ENCODE measurements around the gene INS. TPM values are rescaled to one million over a fixed set of nuclear protein-coding genes. Genes with fewer than 3 reads are reported as not detected.

The INS gene
- total and polyA plus RNA-seq, 2 of the 4 experiments (the other 2 are of a cell fraction), result not detected

DNA sequence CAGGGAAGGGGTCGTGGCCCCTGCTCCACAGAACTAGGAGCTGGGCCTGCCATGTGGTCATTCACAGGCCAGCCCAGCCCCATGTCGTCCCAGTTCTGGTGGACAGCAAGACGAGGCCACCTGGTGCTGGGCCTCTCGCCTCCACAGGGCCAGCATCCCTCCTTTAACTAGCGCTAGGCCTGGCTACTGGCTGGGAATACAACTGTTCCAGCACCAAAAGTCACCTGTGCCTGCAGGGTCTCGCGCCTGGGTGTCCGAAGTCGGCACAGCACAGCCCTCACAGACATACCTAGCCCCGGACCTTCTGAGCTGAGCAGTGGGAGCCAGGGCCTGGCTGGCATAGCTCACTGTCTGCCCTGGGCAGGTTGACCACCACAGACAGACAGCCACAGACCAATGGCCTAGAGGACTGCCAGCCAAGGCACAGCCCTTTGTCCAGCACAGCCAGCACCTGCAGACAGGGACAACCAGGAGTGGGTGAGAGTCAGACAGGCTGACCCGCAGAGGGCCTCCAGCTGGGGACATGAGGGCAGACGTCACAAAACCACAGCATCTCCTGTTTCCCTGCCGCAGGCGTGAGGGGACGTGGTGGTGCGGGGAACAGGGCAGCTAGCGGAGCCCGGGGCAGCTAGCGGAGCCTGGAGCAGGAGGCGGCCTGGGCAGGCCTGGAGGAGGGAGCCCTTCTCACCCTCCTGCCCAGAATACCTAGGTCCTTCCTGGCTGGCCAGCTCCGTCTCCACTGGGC is 37.8 kb upstream of the INS start:
- ChIA-PET CTCF (no interaction called here), POLR2A (ENCODE audit: unreplicated experiment) (no interaction called here)
- Histone ChIP-seq H3K14ac (replicated peaks; ENCODE audit: low read depth, low read length) (no peak overlapping the region), H3K4me1 (ENCODE audit: control insufficient read depth, insufficient read depth, low read length) (no peaks in the 10 kb centered on the region), H2AK9ac (replicated peaks; ENCODE audit: low read depth, low read length, poor library complexity) (no peak overlapping the region), H2BK20ac (ENCODE audit: low read depth, low read length) (no peak overlapping the region), H3K27me3 (ENCODE audit: control insufficient read depth, insufficient read depth, low read length) (peaks cover 16% of the 10 kb centered on the region; the same call in 1 of the 2 replicates), H3K4me2 (ENCODE audit: low read depth, low read length) (no peak overlapping the region), H3K23ac (ENCODE audit: low read depth, low read length) (no peak overlapping the region), H4K5ac (ENCODE audit: low read depth, low read length) (no peak overlapping the region), H4K20me1 (ENCODE audit: insufficient read depth, low read length) (no peaks in the 10 kb centered on the region), H2BK15ac (ENCODE audit: low read depth, low read length) (no peak overlapping the region), H3K36me3 (ENCODE audit: control insufficient read depth, insufficient read depth, low read length) (no peaks in the 10 kb centered on the region), H4K8ac (ENCODE audit: low read depth in 2 of 2, low read length in 2 of 2) (no peak overlapping the region), H2BK120ac (ENCODE audit: low read depth, low read length) (no peak overlapping the region), H3K79me1 (ENCODE audit: low read depth in 1 of 2, low read length in 2 of 2) (no peaks in the 10 kb centered on the region), H3K9me1 (ENCODE audit: insufficient read depth, low read length) (no peaks in the 10 kb centered on the region), H3K18ac (ENCODE audit: low read depth, low read length) (no peak overlapping the region), H3K9ac (ENCODE audit: low read depth, low read length) (no peak overlapping the region), H3K27ac (ENCODE audit: insufficient read depth, low read length) (no peak overlapping the region), H3K4ac (ENCODE audit: low read depth, low read length) (no peak overlapping the region), H3K56ac (ENCODE audit: extremely low read depth, insufficient read depth, low read length) (no peak overlapping the region), H4K91ac (ENCODE audit: insufficient read depth, low read depth, low read length) (no peak overlapping the region), H3K4me3 (ENCODE audit: insufficient read depth, low read depth, low read length) (no peak overlapping the region), H3K9me3 (ENCODE audit: control insufficient read depth, insufficient read depth, low read length) (no peaks in the 10 kb centered on the region), H2AFZ (replicated peaks; ENCODE audit: low read length, poor library complexity) (no peak overlapping the region), H2BK5ac (ENCODE audit: low read depth, low read length, poor library complexity, severe bottlenecking) (no peak overlapping the region), H2AK5ac (ENCODE audit: low read depth, low read length) (no peak overlapping the region)
- 29% methylated on average over 3 of the region's 21 CpGs; no CpG with 5 or more reads in 1 of the 2 experiments for WGBS, 2 experiments (ENCODE audit: extremely low coverage in 2 of 2, insufficient read length in 1 of 2)
- dilution Hi-C loops (cut with HindIII; ENCODE audit: low sequenced_read_pairs, unreplicated experiment), result no loop called here
- no peak for DNase-seq
- in situ Hi-C loops (cut with MboI; ENCODE audit: low sequenced_read_pairs), result loop anchor here (25.0 kb wide), 1 partner anchor 689 kb away; the partner anchor contains the start of gene CDKN1C
- no peak for TF ChIP-seq MAZ (IDR thresholded peaks at IDR 0.05; ENCODE audit: borderline replicate concordance, low read depth, low read length)
- TF ChIP-seq USF2 (IDR thresholded peaks at IDR 0.05; ENCODE audit: low read depth, low read length), result no peak
- TF ChIP-seq MAFK (IDR thresholded peaks at IDR 0.05; ENCODE audit: low read depth, low read length), result no peak
- no TSS peak for BruUV-seq (replicated peaks)
- intact Hi-C loops (cut with micrococcal nuclease), result loop anchor here (10.0 kb wide), 1 partner anchor 696 kb away; no protein-coding TSS in a partner anchor
- no peak for ATAC-seq (ENCODE audit: low read depth)

Measured in IMR-90 (cell line).